ENCODE results near the gene CELA2A. TPM values are rescaled to one million over a fixed set of nuclear protein-coding genes. Genes with fewer than 3 reads are reported as not detected.
A peak's percentile ranks its signal among the peaks of the same experiment; 100 is the strongest.

Gene CELA2A
- total RNA-seq, 6 donors from 2014 or later, result 0.83 to 2.3 TPM; not detected in 4

DNA sequence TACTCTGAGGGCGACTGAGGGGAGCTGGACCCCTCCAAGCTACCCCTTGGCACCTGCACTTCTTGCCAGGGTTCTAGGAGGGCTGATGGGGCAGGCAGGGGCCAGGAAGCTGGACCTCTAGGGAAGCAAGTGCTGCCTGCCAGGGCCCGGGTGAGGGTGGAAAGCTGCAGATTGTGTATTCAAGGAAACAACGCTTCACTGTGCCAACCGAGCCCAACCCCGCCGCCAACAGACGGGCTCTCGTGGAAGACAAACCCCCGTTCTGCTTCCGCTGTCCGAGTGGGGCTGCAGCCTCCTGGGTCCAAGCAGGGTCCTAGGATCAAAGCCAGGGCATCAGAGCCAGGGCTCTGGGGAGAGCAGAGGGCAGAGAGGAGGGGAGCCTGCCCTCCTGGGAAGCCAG is 43.7 kb upstream of the CELA2A start:
- ATAC-seq (ENCODE audit: low FRiP score in 2 of 2), result no peak
- WGBS, 2 donors, result 66 to 71% methylated on average over 7 to 11 of the region's 11 CpGs
- DNase-seq, result no peak
- Histone ChIP-seq H3K9me3 (no peaks in the 10 kb centered on the region), H3K4me1 (peaks cover 42 to 84% (median 67%) of the 10 kb centered on the region in 4 donors), H3K36me3 (peaks cover 0 to 5% (median 0%) of the 10 kb centered on the region in 4 donors), H3K27me3 (no peaks in the 10 kb centered on the region), H3K27ac (peak overlapping the region; percentile 85 to 90 (median 86)), H3K4me3 (peak overlapping the region in 2 of 4 donors; percentile 95 to 96)
- TF ChIP-seq CTCF (IDR thresholded peaks at IDR 0.05), result no peak
- no peak for TF ChIP-seq POLR2AphosphoS5 (IDR thresholded peaks at IDR 0.05)
- TF ChIP-seq POLR2A (IDR thresholded peaks at IDR 0.05), result no peak
- TF ChIP-seq EP300 (IDR thresholded peaks at IDR 0.05), result no peak

DNA sequence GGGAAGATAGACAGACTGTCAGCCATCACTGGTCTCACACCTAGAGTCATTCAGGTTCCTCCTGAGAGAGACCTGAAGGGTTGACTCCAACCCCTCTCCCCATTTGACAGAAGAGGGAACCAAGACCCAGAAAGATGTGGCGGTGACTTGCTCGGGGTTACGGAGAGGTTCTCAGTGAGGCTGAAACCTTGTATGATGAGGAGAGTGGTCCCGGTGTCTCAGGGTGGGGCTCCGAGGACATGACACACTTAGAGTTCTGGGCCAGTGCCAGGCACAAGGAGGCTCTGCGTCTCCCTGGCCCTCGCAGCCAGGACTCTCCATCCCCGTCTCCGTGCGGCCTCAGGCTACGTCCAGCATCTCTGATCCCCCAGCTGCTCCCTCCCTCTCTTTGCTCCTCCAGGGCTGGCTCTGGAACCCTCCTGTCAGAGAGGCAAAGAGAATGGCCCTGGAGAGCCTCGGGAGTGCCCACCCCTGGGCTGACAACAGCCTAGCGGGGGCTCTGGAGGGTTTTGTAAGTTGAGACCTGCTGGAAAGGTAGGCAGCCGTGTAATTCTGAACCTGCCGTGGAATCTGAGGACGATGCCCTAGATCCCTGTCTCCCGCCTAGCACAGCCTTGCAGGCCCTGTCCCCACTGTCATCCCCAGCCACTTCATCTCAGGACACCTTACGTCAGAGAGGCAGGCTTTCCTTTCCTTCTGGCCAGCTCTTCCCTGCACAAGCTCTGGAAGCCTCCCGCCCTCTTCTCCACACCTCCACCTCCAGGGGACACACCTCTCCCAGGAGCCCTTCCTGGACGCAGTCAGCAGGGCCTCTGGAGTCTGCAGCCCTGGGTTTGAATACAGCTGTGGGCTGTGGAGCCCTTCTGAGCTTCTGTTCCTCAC is 42.7 kb upstream of the CELA2A start:
- Histone ChIP-seq H3K9me3 (no peaks in the 10 kb centered on the region), H3K4me1 (peaks cover 41 to 88% (median 71%) of the 10 kb centered on the region in 4 donors), H3K27me3 (no peaks in the 10 kb centered on the region), H3K27ac (peak overlapping the region in 2 of 4 donors; percentile 85 to 90), H3K4me3 (peak overlapping the region in 1 of 4 donors; percentile 95), H3K36me3 (peaks cover 0 to 5% (median 0%) of the 10 kb centered on the region in 4 donors)
- ATAC-seq (ENCODE audit: low FRiP score in 2 of 2), result no peak
- no peak for DNase-seq
- WGBS, 2 donors, result 92 to 93% methylated on average over 14 to 20 of the region's 20 CpGs
- no peak for TF ChIP-seq POLR2A (IDR thresholded peaks at IDR 0.05)
- TF ChIP-seq POLR2AphosphoS5 (IDR thresholded peaks at IDR 0.05), result no peak
- TF ChIP-seq CTCF (IDR thresholded peaks at IDR 0.05), result no peak
- no peak for TF ChIP-seq EP300 (IDR thresholded peaks at IDR 0.05)

DNA sequence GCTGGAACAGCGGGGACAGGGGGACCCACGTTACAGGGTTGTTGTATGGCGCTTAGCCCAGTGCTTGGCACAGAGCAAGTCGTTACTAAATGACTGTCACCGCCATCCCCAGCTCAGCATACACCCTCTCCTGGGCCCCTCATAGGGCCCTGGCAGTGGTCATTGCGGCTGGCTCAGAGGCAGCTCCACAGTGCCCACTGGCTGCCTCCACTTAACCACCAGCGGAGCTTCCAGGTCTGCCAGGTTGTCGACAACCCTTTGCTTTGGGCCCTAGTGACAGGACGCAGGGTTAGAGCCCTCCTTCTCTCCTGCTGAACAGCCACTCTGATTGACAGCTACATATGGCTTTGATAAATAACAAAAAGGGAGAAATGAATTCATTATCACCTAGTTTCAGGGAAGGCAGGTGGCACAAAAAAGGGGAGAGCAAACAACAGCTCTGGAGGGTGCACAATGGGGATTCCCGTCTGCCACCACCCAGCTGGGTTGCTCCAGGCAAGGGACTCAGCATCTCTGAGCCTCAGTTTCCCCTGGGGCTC is 42.0 kb upstream of the CELA2A start:
- ATAC-seq (ENCODE audit: low FRiP score in 2 of 2), result no peak
- WGBS, 2 donors, result 84 to 97% methylated on average over 3 to 7 of the region's 10 CpGs
- H3K27ac ChIP-seq, result peak overlapping the region in 3 of 4 donors; percentile 26 to 90 (median 76)
- no peaks in the 10 kb centered on the region for H3K27me3 ChIP-seq
- no peak overlapping the region for H3K4me3 ChIP-seq
- H3K9me3 ChIP-seq, result no peaks in the 10 kb centered on the region
- no peak for DNase-seq
- H3K4me1 ChIP-seq, result peaks cover 36 to 88% (median 73%) of the 10 kb centered on the region in 4 donors
- TF ChIP-seq CTCF (IDR thresholded peaks at IDR 0.05) (no peak), EP300 (IDR thresholded peaks at IDR 0.05) (no peak)
- peaks cover 0 to 5% (median 0%) of the 10 kb centered on the region in 4 donors for H3K36me3 ChIP-seq

DNA sequence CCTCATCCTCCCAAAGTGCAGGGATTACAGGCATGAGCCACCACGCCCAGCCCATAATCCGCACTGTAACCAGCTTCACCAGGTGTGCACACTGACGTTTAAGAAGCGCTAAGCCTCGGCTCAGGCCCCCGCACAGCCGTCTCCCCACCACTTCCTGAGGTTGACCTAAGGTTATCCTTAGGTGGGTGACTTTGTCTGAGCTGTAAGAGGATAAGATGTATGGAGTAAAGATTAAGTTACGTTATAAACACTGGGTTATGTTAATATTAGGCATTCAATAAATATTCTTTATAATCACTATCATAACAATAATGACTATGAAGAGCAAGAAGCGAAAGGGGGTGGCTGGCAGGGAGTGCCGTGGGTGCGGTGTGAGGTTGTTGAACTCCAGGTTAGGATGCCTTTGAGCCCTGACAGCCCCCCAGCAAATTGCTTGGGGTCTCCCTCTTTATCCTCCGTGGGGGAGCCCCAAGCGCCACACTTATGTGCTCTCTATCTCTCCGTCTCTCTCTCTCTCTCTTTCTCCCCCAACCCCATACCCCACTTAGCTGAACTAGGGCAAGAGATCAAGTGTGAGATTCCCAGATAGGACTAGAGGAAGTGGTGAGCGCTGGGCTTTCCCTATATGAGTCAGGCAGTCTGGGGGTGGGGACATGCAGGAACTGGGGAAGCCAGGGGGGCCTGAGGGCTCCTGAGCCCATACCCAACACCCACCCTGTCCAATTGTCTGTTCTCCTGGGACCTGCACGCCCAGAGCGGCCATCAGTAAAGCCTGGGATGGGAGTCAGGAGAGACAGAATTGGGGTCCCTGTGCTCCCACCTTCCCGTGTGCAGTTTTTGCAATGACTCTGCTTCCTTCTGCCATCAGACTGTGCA is 39.2 kb upstream of the CELA2A start:
- DNase-seq (peak in 1 of 2 donors; percentile 81), ATAC-seq (ENCODE audit: low FRiP score in 2 of 2) (peak; percentile 41 to 53)
- Histone ChIP-seq H3K4me3 (peak overlapping the region in 1 of 4 donors; percentile 16), H3K27me3 (no peaks in the 10 kb centered on the region), H3K36me3 (peaks cover 0 to 5% (median 0%) of the 10 kb centered on the region in 4 donors), H3K27ac (peak overlapping the region; percentile 64 to 90 (median 80)), H3K4me1 (peaks cover 35 to 78% (median 59%) of the 10 kb centered on the region in 4 donors), H3K9me3 (no peaks in the 10 kb centered on the region)
- no peak for TF ChIP-seq CTCF (IDR thresholded peaks at IDR 0.05)
- TF ChIP-seq EP300 (IDR thresholded peaks at IDR 0.05), result peak in 1 of 4 donors; percentile 6
- TF ChIP-seq POLR2A (IDR thresholded peaks at IDR 0.05), result no peak
- peak in 1 of 2 donors; percentile 65 for TF ChIP-seq POLR2AphosphoS5 (IDR thresholded peaks at IDR 0.05)
- WGBS, 2 donors, result 62 to 65% methylated on average over 18 of the region's 18 CpGs

Measured in upper lobe of left lung (tissue), 6 donors.